ENCODE results near the gene TRPV4. TPM values are rescaled to one million over a fixed set of nuclear protein-coding genes. Genes with fewer than 3 reads are reported as not detected.
A peak's percentile ranks its signal among the peaks of the same experiment; 100 is the strongest.

TRPV4 gene
- total and polyA plus RNA-seq, 10 of the 15 experiments (the other 5 are each of a cell fraction or from before 2014, with no cell fraction given), result not detected

GRCh38 chr12:109771746-109772621, 61.2 kb downstream of the TRPV4 start:
- POLR2A ChIA-PET, result no interaction called here
- SMC1A ChIA-PET (ENCODE audit: uncharacterized antibody, unreplicated experiment), result no interaction called here
- DNase-seq (ENCODE audit: low read depth, low spot score) (no peak), FAIRE-seq (no peak), ATAC-seq (no peak)
- TF ChIP-seq, protein P1, sequence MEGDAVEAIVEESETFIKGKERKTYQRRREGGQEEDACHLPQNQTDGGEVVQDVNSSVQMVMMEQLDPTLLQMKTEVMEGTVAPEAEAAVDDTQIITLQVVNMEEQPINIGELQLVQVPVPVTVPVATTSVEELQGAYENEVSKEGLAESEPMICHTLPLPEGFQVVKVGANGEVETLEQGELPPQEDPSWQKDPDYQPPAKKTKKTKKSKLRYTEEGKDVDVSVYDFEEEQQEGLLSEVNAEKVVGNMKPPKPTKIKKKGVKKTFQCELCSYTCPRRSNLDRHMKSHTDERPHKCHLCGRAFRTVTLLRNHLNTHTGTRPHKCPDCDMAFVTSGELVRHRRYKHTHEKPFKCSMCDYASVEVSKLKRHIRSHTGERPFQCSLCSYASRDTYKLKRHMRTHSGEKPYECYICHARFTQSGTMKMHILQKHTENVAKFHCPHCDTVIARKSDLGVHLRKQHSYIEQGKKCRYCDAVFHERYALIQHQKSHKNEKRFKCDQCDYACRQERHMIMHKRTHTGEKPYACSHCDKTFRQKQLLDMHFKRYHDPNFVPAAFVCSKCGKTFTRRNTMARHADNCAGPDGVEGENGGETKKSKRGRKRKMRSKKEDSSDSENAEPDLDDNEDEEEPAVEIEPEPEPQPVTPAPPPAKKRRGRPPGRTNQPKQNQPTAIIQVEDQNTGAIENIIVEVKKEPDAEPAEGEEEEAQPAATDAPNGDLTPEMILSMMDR (IDR thresholded peaks at IDR 0.05 in 2 of 3, conservative IDR thresholded peaks at IDR 0.05 in 1 of 3; ENCODE audit: control insufficient read depth in 2 of 3, extremely low read depth in 1 of 3, insufficient read depth in 1 of 3, low read depth in 3 of 3, low read length in 3 of 3), result 0 out of 6 replicates have a peak, but pooled peaks of 1 of the 3 experiments have one; percentile 2
- no peak for TF ChIP-seq HDAC6 (IDR thresholded peaks at IDR 0.05; ENCODE audit: unreplicated experiment)
- H3K4me2 ChIP-seq (ENCODE audit: control insufficient read depth, insufficient read depth), result no peak overlapping the region
- H3K9ac ChIP-seq (ENCODE audit: control insufficient read depth, insufficient read depth, low read length), result no peak overlapping the region
- H3K4me3 ChIP-seq, result no peak overlapping the region
- in situ Hi-C loops (cut with MboI) (no loop called here), intact Hi-C loops (cut with micrococcal nuclease; ENCODE audit: unreplicated experiment) (no loop called here)
- no peaks in the 10 kb centered on the region for H3K36me3 ChIP-seq (ENCODE audit: control insufficient read depth in 2 of 2, insufficient read depth in 2 of 2, low read length in 1 of 2)
- no peaks in the 10 kb centered on the region for H3K9me3 ChIP-seq (replicated peaks; ENCODE audit: control insufficient read depth, insufficient read depth, low read length)
- RAD21 ChIA-PET (ENCODE audit: unreplicated experiment), result interaction anchor here (1.1 kb wide), 2 partner anchors 175 to 344 kb away, joined by 3 to 6 read pairs; no protein-coding TSS in a partner anchor
- H2AFZ ChIP-seq (ENCODE audit: control insufficient read depth, low read depth, low read length), result no peak overlapping the region
- 43% methylated on average over 17 of the region's 17 CpGs for WGBS (ENCODE audit: insufficient coverage, insufficient replicate concordance, low lambda C conversion rate, missing lambda C conversion rate)
- H3K79me2 ChIP-seq (ENCODE audit: control insufficient read depth, insufficient read depth, low read length), result no peaks in the 10 kb centered on the region
- H3K27ac ChIP-seq (ENCODE audit: control insufficient read depth, insufficient read depth), result no peak overlapping the region
- CTCF ChIA-PET, result interaction anchor here (0.6 to 1.2 kb wide), 3 partner anchors 10 to 132 kb away, joined by 3 read pairs; no protein-coding TSS in a partner anchor
- H4K20me1 ChIP-seq (ENCODE audit: control insufficient read depth, insufficient read depth), result no peaks in the 10 kb centered on the region
- no peaks in the 10 kb centered on the region for H3K27me3 ChIP-seq (replicated peaks in 1 of 2; ENCODE audit: control insufficient read depth in 2 of 2, insufficient read depth in 2 of 2, low read length in 1 of 2)
- BruUV-seq (replicated peaks), result no TSS peak
- H3K4me1 ChIP-seq (ENCODE audit: control insufficient read depth, insufficient read depth, low read length), result no peaks in the 10 kb centered on the region

All from GM12878 (cell line).